Left ventricle myocardium superior (tissue), 1 donor: ENCODE results near the gene NARF. TPM values are rescaled to one million over a fixed set of nuclear protein-coding genes. Genes with fewer than 3 reads are reported as not detected.

Experiments
- ATAC-seq: fragments of 200-7000 bp; cut with Tn5 transposase; one replicate; pipeline ENCODE4 v1.9.1; 2020; ENCODE audit warnings: mild to moderate bottlenecking, moderate library complexity
- DNase-seq: peaks from one replicate; pipeline ENCODE4 v3.0.0-alpha.2; 2020
- intact Hi-C: fragments of 100-400 bp; cut with micrococcal nuclease; formaldehyde crosslinking; loops from one replicate; pipeline ENCODE4 v1.11.0; 2022
- total RNA-seq: library from RNA; stranded (reverse); fragmentation: NEBNext Ultra II Directional; extraction: Animal tissue kit (Norgen Biotek cat#: 25700); gene quantifications from one replicate; pipeline ENCODE4 v1.2.1, GENCODE V29; 2021
- donor health status: DM: no; HTN: yes; CAD: no; lungs with severe emphysema.

The NARF gene
- total RNA-seq, 1 donor from 2014 or later, result 90.4 TPM

DNA sequence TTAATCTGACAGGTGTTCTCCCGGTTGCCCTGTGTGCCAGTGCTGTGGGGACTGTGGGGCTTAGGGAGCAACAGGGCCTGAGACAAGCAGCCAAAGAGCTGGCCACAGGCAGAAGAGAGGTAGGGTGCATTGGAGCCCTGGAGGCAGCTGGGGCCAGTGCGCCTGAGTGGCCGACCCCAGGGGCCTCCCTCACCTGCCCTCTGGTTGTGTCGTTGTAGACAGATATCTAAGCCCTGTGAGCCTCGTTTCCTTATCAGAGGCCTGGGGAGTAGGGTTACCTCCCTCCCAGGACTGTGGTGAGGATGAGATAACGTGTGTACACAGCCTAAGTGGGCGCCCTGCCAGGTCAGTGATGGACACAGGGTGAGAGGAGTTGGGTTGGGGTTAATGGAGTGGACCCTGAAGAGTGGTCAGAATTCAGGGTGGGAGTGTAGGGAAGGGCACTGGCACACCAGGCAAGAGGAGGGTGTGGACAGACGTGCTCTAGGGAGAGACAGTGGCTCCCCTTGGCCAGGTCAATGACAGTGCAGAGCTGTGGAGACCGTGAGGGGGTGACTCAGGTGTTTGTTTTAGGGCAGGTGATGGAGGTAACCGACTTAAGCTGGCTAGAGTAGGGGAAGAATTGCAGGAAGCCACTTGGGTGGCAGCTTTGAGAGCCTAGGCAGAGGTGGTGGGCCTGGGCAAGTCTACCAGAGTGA is 3.4 kb downstream of the NARF start:
- intact Hi-C loops, result no loop called here
- ATAC-seq, result no peak
- DNase-seq, result peak; percentile 39

DNA sequence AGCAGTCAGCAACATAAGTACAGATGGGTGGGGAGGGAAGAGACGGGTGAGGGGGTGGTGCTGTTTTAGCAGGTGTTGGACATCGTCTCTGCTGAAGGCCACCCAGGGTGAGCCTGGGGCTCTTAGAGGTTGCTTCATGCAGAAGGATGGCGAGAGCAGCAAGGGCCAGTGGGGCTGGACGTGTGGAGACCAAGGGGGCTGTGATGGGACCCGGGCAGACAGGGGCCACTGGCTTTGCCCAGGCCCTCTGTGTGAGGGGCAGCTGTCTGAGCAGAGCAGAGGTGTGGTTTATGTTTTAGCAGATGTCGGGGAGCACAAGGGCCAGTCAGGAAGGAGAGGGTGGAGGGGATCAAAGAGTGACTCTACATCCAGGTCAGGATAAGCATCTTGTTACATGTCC is 4.8 kb downstream of the NARF start:
- ATAC-seq (no peak), DNase-seq (no peak)
- intact Hi-C loops, result no loop called here

GRCh38 chr17:82463925-82464566 is 5.5 kb downstream of the NARF start:
- peak; percentile 60 for ATAC-seq
- DNase-seq, result no peak
- intact Hi-C loops, result no loop called here

DNA sequence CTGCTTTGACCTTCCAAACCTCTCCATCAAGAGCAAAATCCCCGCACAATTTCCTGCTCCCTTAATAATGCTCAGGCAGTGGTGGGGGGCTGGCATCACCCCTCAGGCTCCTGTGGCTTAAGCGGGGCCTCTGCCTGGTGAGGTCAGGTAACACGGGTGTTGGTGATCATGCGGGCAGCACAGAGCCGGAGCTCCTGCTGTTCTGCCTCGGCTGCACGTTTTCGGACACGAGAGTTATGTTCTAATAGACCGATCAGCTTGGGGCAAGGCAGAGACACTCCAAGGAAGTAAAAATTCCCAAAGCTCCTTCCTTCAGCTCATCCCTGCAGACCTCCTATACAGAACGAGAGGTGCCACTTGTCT is 6.0 kb downstream of the NARF start:
- ATAC-seq, result no peak

DNA sequence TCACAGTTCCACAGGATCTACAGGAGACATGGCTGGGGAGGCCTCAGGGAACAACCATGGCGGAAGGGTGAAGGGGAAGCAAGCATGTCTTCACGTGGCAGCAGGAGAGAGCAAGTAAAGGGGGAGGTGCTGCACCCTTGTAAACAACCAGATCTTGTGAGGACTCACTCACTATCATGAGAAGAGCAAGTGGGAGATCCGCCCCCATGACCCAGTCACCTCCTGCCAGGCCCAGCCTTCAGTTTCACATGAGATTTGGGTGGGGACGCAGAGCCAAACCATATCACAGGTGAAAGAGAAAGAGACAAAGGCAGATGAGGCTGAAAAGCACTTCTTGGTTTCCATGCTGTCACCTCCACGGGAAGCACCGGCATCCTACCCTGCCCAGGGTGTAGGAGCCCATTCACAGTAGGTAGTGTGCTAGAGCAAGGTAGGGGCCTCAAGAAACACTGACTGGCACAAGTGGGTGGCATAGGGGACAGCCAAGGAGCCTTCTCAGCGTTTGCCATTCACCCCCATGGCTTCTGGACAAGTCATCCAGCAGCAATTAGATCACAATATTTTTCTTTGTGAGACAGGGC is 6.6 kb downstream of the NARF start:
- DNase-seq (no peak), ATAC-seq (no peak)
- intact Hi-C loops, result no loop called here

More for the DNA sequence above, 6.0 kb downstream of the NARF start:
- intact Hi-C loops, result no loop called here
- no peak for DNase-seq

GRCh38 chr17:82468692-82469091 is 10.2 kb downstream of the NARF start:
- ATAC-seq (no peak), DNase-seq (no peak)
- intact Hi-C loops, result no loop called here

DNA sequence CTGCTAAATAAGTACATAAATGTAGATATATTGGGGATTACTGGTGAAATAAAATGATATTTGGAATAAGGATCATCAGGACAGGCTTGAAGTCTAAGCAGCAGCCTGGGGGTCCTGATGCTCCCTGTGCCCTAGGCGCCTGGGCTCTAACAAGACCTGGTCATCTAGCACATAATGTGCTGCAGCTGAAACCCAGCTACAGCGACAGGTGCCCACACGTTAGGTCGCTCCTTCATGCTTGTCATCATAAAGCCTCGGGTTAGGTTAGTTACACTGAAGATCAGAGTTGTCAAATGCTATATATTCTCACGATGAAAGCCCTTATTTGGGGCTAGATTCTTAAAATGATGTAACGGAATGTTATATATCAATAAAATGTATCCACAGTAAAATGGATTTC is 11.5 kb downstream of the NARF start:
- no peak for ATAC-seq

GRCh38 chr17:82474223-82475010 is 15.9 kb downstream of the NARF start:
- ATAC-seq, result no peak
- intact Hi-C loops, result no loop called here
- peak; percentile 4 for DNase-seq

More for the DNA sequence above, 11.5 kb downstream of the NARF start:
- no peak for DNase-seq
- intact Hi-C loops, result no loop called here

- peak; percentile 14 for DNase-seq
- intact Hi-C loops, result no loop called here
These were observed 16.9 kb downstream of the NARF start for GRCh38 chr17:82475458-82475857.

GRCh38 chr17:82477934-82478333 is 19.4 kb downstream of the NARF start:
- no peak for DNase-seq
- intact Hi-C loops, result no loop called here
- no peak for ATAC-seq

More at GRCh38 chr17:82475458-82475857, 16.9 kb downstream of the NARF start:
- no peak for ATAC-seq

DNA sequence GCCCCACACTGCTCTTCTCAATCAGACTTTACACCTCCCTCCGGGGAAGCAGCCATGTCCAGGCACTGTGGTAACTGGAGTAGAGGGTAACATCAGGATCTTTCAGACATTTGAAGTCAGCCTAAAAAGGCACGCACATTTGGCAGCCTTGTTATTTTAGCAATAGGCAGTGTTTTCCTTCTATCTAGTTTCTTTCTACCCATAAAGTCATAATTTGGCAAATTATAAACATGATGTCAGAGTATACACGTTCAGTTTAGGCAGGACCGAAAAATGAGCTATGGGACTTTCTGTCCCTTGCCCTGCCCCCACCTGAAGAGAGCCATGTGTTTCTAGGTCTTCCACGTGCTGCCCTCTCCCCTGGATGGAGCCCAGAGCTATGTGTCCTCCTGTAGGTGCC is 21.1 kb downstream of the NARF start:
- intact Hi-C loops, result no loop called here
- ATAC-seq (no peak), DNase-seq (no peak)

DNA sequence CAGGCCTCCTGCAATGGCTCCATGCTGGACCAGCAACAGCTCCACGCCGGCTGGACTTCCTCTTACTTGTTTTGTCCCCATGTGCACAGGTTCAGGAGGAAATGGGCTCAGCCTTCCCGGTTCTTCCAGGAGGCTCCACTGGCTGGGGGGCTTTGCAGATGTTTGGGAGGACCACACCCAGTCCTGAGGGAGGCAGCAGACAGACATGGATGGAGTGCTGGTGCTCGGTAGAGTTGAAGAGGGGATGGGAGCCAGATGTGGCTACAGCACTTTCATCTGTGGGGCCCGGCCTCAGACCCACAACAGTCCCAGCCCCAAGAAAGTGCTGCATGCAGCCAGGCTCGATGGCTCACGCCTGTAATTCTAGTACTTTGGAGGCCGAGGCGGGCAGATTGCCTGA is 21.8 kb downstream of the NARF start:
- intact Hi-C loops, result no loop called here
- no peak for DNase-seq
- no peak for ATAC-seq

DNA sequence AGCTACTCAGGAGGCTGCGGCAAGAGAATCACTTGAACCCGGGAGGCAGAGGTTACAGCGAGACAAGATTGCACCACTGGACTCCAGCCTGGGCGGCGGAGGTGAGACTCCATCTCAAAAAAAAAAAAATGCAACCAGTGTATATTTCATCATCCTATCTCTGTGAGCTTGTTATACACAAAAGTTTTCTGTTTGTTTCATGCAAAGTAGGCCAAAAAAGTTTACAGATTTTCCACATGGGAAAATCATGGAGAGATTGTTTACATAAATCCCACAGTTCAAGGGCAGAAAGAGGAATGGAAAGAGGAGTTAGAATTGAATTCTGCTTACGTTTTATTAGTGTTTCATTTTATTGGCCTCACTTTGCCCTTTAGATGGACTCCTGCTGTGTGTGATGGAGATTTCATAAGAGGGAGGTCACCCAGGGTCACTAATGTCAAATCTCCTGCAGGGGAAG is 24.7 kb downstream of the NARF start:
- intact Hi-C loops, result no loop called here
- DNase-seq, result no peak
- no peak for ATAC-seq

GRCh38 chr17:82483836-82484235 is 25.3 kb downstream of the NARF start:
- peak; percentile 24 for ATAC-seq
- intact Hi-C loops, result no loop called here
- no peak for DNase-seq

GRCh38 chr17:82486231-82487094 is 27.9 kb downstream of the NARF start:
- no peak for DNase-seq
- intact Hi-C loops, result no loop called here
- ATAC-seq, result no peak

DNA sequence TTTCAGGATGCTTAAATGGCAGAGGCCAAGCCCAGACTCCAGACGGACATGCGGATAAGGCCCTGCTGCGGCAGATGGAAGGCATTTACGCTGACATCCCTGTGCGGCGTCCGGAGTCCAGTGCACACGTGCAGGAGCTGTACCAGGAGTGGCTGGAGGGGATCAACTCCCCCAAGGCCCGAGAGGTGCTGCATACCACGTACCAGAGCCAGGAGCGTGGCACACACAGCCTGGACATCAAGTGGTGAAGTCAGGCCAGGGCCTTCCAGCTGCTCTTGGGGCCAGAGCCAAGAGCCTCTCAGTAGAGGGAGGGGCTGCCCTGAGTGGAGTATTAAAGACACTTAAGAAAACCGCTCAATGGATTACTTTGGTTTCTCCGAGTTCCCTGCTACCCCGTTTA is 29.4 kb downstream of the NARF start:
- peak; percentile 69 for DNase-seq
- ATAC-seq, result peak; percentile 74
- intact Hi-C loops, result no loop called here

DNA sequence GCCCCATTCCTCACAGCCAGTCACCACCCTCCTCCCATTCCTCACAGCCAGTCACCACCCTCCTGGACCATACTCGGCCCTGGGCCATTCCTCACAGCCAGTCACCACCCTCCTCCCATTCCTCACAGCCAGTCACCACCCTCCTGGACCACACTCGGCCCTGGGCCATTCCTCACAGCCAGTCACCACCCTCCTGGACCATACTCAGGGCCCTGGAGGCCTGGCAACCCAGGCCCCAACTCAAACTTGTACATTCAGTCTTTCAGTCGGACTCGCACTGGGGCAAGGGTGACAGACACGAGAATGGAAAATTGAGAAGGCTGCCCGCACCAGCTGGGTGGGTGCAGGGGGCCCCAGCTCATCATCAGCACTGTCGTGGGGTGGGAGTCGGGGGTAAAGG is 30.6 kb downstream of the NARF start:
- peak; percentile 95 for ATAC-seq
- intact Hi-C loops, result no loop called here
- DNase-seq, result peak; percentile 84

- ATAC-seq (no peak), DNase-seq (no peak)
- intact Hi-C loops, result no loop called here
These were observed 31.4 kb downstream of the NARF start for GRCh38 chr17:82489851-82490511.
